ENCODE data around the gene RPL35A. TPM values are rescaled to one million over a fixed set of nuclear protein-coding genes. Genes with fewer than 3 reads are reported as not detected.

Gene RPL35A
- total and polyA plus RNA-seq, 9 of the 15 experiments (the other 6 are each of a cell fraction or from before 2014, with no cell fraction given), result 1,475 to 2,942 (median 2,367) TPM

DNA sequence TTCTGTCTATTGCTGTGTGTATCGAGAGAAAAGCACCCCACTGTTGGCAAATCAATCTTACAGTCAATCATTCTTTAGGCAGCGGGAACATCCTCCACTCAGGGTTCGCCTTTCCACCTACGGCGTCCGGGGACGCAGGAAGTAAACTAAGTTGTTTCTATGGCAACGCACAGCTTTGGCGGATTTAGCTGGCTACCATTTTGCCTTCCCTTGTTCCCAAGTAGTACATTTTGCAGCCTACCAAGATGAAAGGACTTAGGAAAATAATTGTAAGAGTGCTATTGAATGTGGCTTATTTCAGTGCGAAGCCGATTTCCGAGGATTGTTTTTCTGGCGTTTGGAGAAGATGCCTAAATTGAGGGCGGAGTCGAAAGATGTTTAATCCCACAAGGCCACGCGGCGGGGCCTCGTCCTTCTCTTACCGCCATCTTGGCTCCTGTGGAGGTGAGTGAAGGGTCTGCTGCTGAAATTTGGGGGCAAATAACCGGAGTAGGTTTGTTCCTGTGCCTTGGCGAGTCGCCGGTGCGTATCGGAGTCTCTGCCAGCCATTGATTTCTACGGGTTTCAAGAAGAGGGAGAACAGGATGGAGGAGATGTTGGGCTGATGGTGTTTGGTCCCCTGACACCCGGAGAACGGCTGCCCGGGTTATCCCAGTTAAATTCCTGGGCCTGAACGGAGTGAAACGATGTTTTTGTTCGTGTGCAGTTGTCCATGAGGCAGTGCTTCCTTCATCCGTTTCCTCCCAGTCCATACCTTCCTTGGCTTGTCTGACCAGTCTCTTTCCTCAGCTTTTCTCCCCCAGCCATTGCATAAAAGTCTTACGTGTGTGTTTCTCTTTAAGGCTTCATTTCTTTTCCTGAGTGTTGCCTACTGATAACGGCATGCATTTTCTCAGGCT, at the start of gene RPL35A (continued):
- TF ChIP-seq ASH1L (IDR thresholded peaks at IDR 0.05; ENCODE audit: borderline replicate concordance, low read depth, partially characterized antibody), result peak; percentile 32
- TF ChIP-seq PHF20 (IDR thresholded peaks at IDR 0.05; ENCODE audit: partially characterized antibody), result peak; percentile 93
- TF ChIP-seq, protein P1, sequence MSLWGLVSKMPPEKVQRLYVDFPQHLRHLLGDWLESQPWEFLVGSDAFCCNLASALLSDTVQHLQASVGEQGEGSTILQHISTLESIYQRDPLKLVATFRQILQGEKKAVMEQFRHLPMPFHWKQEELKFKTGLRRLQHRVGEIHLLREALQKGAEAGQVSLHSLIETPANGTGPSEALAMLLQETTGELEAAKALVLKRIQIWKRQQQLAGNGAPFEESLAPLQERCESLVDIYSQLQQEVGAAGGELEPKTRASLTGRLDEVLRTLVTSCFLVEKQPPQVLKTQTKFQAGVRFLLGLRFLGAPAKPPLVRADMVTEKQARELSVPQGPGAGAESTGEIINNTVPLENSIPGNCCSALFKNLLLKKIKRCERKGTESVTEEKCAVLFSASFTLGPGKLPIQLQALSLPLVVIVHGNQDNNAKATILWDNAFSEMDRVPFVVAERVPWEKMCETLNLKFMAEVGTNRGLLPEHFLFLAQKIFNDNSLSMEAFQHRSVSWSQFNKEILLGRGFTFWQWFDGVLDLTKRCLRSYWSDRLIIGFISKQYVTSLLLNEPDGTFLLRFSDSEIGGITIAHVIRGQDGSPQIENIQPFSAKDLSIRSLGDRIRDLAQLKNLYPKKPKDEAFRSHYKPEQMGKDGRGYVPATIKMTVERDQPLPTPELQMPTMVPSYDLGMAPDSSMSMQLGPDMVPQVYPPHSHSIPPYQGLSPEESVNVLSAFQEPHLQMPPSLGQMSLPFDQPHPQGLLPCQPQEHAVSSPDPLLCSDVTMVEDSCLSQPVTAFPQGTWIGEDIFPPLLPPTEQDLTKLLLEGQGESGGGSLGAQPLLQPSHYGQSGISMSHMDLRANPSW (CRISPR knock-in tag; IDR thresholded peaks at IDR 0.05), result no peak
- no peak for TF ChIP-seq ZNF140 (CRISPR knock-in tag; IDR thresholded peaks at IDR 0.05)
- peak; percentile 98 for TF ChIP-seq POLR2AphosphoS5 (IDR thresholded peaks at IDR 0.05; ENCODE audit: control insufficient read depth, insufficient read depth, low read depth, low read length)
- TF ChIP-seq CEBPG (CRISPR knock-in tag; IDR thresholded peaks at IDR 0.05), result no peak
- peak in 1 of 2 experiments; percentile 43; a peak in 1 of 4 replicates for TF ChIP-seq CEBPG (tag; conservative IDR thresholded peaks at IDR 0.05 in 1 of 2, IDR thresholded peaks at IDR 0.05 in 1 of 2)
- TF ChIP-seq, protein P2, sequence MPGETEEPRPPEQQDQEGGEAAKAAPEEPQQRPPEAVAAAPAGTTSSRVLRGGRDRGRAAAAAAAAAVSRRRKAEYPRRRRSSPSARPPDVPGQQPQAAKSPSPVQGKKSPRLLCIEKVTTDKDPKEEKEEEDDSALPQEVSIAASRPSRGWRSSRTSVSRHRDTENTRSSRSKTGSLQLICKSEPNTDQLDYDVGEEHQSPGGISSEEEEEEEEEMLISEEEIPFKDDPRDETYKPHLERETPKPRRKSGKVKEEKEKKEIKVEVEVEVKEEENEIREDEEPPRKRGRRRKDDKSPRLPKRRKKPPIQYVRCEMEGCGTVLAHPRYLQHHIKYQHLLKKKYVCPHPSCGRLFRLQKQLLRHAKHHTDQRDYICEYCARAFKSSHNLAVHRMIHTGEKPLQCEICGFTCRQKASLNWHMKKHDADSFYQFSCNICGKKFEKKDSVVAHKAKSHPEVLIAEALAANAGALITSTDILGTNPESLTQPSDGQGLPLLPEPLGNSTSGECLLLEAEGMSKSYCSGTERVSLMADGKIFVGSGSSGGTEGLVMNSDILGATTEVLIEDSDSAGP (CRISPR knock-in tag; IDR thresholded peaks at IDR 0.05), result peak; percentile 88
- TF ChIP-seq MED1 (CRISPR knock-in tag; IDR thresholded peaks at IDR 0.05; ENCODE audit: borderline replicate concordance), result no peak
- peak; percentile 68; the same call in 1 of the 2 replicates for TF ChIP-seq XRCC5 (IDR thresholded peaks at IDR 0.05; ENCODE audit: low read depth, low read length)
- TF ChIP-seq, protein P3, sequence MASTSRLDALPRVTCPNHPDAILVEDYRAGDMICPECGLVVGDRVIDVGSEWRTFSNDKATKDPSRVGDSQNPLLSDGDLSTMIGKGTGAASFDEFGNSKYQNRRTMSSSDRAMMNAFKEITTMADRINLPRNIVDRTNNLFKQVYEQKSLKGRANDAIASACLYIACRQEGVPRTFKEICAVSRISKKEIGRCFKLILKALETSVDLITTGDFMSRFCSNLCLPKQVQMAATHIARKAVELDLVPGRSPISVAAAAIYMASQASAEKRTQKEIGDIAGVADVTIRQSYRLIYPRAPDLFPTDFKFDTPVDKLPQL (IDR thresholded peaks at IDR 0.05; ENCODE audit: extremely low read depth, insufficient read length), result peak; percentile 63
- no peak for TF ChIP-seq KLF16 (IDR thresholded peaks at IDR 0.05)
- peak; percentile 93 to 95 for TF ChIP-seq SIN3A (IDR thresholded peaks at IDR 0.05; ENCODE audit: borderline replicate concordance in 2 of 2, control insufficient read depth in 1 of 2, low read depth in 2 of 2, low read length in 2 of 2)
- peak; percentile 69 for TF ChIP-seq HCFC1 (IDR thresholded peaks at IDR 0.05; ENCODE audit: low read depth, low read length)
- peak; percentile 53 for TF ChIP-seq CXXC5 (CRISPR knock-in tag; IDR thresholded peaks at IDR 0.05)
- TF ChIP-seq ZNF57 (CRISPR knock-in tag; IDR thresholded peaks at IDR 0.05), result no peak
- TF ChIP-seq ZNF778 (CRISPR knock-in tag; IDR thresholded peaks at IDR 0.05), result no peak
- peak; percentile 67; the same call in 1 of the 2 replicates for TF ChIP-seq KAT8 (IDR thresholded peaks at IDR 0.05; ENCODE audit: low read depth)

All from K562 (cell line).